HG03354 (cell line): Measurements from ENCODE around the gene KRTAP10-7.
"Not testable (repeated sequence)": the region's sequence is repeated elsewhere in the genome, so short reads cannot be mapped to it uniquely, and the experiment has no call there.

Source experiments
- ATAC-seq: cut with Tn5 transposase; IDR thresholded peaks from one replicate; pipeline ENCODE4 v1.9.1; 2021; ENCODE audit warnings: mild to moderate bottlenecking; ENCODE audit not compliant: unreplicated experiment, poor library complexity, severe bottlenecking

The KRTAP10-7 gene

DNA sequence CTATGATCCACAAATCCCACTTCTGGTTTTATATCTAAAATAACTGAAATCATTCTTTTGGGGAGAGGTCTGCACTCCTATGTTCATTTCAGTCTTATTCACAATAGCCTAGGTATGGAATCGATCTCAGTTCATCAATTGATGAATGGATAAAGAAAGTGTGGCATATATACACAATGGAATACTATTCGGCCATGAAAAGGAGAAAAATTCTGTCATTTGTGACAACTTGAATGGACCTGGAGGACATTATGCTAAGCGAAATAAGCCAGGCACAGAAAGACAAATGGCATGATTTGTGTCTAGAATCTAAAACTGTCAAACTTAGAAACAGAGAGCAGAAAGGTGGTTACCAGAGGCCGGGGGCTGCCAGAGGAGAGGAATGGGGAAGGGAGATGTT lies 6.1 kb downstream of the KRTAP10-7 start:
- no peak for ATAC-seq

DNA sequence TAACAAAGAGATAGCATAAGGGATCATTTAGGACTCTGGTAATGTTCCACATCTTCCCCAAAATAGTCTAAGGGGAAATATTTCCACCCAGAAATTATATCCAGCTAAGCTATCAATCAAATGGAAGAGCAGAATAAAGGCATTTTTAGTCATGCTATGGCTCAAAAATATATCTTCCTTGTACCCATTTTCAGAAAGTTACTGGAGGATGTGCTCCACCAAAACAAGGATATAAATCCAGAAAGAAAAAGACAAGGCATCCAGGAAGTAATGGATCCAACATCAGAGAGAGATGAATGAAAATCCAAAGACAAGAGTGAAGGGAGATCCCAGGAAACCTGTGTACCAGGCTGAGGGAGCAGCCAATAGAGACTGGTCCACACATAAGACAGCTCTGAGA lies 8.8 kb downstream of the KRTAP10-7 start:
- no peak for ATAC-seq

DNA sequence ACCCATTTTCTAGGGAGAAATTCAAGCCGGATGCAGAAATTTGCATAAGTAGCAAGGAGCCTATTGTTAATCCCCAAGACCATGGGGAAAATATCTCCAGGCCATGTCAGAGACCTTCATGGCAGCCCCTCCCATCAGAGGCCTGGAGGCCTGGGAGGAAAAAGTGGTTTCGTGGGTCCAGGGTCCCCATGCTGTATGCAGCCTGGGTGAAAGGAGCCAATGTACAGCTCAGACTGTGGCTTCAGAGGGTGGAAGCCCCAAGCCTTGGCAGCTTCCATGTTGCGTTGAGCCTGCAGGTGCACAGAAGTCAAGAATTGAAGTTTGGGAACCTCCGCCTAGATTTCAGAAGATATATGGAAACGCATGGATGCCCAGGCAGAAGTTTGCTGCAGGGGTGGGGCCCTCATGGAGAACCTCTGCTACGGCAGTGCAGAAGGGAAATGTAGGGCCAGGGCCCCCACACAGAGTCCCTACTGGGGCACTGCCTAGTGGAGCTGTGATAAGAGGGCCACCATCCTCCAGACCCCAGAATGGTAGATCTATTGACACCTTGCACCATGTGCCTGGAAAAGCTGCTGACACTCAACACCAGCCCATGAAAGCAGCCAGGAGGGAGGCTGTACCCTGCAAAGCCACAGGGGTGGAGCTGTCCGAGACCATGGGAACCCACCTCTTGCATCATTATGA lies 9.9 kb downstream of the KRTAP10-7 start:
- ATAC-seq = not testable (repeated sequence)

DNA sequence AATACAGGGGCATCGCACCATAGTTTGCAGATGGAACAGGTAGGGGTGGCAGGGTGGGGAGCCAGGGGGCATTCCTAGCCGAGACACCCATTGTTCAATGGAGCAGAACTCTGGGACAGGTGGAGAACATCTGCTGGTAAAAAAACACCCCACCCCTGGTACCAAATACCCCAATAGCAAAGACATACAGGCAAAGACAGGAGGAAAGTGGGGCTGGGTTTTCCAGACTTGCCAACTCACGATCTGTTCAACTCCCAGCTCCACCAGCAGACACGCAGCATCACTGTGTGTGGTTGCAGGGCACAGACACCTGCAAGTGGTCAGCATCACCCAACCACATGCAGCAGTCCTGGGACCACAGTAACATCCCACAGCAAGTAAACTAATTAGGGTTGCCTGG lies 11.2 kb downstream of the KRTAP10-7 start:
- no peak for ATAC-seq

DNA sequence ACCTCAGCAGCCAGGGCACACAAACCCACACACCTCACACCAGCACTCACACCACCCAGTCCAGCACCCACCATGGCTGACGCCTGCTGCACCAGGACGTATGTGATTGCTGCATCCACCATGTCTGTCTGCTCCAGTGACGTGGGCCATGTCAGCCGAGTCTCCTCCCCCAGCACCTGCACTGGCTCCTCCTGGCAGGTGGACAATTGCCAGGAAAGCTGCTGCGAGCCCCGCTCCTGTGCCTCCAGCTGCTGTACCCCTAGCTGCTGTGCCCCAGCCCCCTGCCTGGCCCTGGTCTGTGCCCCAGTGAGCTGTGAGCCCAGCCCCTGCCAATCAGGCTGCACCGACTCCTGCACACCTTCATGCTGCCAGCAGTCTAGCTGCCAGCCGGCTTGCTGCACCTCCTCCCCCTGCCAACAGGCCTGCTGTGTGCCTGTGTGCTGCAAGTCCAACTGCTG lies 11.7 kb downstream of the KRTAP10-7 start, which contains the start of gene KRTAP10-8:
Gene KRTAP10-8, plus strand, starts transcription at position 51 of the 458 bp plus-strand sequence. Its CDS starts 22 bp downstream, at position 73.
- ATAC-seq = no peak

DNA sequence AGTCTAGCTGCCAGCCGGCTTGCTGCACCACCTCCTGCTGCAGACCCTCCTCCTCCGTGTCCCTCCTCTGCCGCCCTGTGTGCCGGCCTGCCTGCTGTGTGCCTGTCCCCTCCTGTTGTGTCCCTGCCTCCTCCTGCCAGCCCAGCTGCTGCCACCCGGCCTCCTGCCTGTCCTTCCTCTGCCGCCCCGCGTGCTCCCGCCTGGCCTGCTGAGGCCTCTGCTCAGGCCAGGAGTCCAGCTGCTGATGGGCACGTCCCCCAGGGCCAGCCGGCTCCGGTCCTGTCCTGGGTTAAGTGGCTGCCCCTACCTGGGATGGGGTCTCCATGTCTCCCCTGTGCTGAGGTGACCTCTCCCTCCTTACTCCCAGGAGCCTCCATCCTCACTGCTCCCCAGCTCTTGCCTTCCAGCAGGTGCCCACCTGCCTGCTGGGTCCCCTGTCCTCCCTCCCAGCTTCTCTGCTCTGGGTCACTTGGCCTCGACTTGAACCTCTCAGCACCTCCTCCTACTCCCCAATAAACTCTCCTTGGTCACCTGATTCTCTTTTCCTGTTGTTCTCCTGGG lies 12.4 kb downstream of the KRTAP10-7 start:
- ATAC-seq = no peak

DNA sequence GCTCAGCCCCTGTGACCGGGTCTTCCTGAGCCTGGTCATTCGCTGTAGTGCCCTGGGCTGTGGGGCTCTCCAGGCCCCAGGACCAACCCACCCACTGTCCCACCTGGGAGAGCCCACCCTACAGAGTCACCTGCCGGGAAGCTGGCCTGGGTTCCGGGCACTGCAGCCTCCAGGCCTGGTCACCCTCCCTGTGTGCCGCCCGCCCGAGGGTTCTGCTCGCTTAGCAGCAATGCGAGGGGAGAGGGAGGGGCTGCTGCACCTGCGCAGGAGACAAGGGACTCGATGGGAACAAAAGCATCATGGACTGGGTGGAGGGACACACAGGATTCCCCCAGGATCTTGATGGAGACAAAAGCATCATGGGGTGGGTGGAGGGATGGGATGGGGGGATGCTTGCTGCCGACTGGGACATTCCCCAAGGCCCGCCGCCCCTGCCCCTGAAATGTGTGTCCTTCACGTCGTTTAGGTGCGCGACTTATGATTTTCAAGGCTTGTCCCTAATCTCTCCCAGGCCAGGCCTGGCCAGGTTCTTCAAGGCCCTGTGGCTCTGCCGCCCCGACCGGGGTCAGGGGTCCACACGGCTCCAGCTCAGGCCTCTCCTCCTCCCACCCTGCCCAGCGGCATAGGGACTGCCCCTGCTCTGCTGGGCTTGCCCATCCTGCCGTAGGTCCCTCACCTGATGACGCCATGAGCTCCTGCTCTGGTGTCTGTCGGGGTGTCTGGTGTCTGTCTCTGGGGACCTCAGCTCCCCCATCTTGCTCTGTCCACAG lies 13.2 kb downstream of the KRTAP10-7 start:
- no peak for ATAC-seq

DNA sequence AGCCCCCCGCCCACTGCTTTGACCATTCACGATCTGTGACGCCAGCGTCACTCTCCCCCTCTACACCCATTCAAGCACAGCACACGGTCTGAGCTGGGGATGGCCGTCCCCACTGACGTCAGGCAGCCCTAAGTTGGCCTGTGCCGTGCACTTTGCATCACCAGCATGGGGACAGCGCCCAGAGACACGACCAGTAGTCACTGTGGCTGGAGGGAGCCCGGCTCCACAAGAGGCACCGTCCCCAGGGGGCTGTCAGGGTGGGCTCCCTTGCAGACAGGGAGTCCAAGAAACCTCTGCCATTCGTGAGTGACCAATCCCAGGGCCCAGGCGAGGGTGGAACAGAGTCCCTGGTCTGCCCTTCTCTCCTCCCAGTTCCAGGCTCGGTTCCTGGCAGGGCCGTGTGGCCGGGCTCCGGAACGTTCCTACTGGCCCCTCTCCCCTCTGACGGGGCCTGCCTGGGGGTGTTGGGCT lies 13.8 kb downstream of the KRTAP10-7 start:
- ATAC-seq = no peak

DNA sequence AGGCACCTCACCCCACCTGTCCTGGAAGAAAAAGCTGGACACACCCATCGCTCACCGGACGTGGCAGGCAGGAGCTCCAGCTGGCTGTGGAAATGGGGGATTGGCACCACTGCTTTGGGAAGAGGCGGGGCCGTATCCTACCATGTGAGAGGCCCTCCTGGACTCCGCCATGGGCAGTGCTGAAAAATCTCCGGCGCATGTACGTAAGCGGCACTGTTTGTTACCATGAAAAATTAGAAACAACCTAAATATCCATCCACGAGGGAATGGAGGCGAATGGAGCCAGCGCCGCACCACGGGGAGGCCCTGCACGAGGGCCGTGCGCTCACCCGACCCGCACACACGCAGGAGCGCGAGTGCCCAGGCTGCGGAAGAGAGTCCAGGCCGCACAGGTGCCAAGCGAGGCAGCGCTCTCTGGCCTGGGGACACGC lies 14.6 kb downstream of the KRTAP10-7 start:
- ATAC-seq = no peak

DNA sequence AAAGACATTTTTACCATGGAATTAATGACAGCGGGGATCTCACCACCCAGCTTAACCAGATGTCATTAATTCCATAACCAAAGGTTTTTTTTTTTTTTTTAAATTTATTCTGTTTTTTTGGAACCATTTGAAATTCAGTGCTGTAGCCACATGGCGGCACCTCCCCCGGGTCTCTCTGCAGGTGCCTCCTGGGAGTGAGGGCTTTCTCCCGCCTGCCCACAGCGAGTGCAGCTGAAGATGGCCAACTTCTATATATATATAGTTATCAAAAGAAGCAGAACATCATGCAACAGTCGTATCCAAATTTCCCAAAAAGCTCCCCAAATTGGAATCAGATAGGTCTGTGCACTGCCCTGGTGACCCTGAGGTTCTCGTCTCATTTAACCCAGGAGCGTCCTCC lies 15.1 kb downstream of the KRTAP10-7 start:
- ATAC-seq = no peak

DNA sequence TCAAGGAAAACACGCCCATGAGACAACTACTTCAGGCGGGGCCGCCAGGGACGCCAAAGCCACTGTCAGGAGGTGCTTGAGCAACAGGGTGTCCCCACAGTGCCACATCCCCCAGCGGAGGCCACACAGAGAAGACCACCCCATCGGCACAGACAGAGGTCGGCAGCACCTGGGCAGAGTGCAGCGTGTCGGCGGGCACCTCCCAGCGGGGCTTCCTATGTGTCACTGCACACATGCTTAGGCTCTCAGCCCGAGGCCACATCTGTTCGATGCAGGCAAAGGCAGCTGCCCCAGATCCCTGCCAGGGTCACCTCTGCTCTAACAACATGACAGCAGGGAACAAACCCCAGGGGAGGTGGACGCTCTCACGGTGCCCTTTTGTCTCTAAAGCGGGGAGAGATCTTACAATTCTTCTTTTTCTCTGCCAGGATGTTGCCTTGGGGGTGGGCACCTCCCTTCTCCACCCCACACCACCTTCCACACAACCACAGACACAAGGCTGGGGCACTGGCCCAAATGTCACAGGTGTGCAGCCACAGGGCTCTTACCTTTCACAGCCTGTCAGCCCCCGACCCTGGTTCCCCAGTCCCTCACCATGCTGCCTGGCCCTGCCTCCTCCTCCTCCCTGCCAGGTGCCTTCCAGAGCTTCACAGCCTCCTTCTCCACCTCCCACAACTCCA lies 15.7 kb downstream of the KRTAP10-7 start:
- no peak for ATAC-seq

DNA sequence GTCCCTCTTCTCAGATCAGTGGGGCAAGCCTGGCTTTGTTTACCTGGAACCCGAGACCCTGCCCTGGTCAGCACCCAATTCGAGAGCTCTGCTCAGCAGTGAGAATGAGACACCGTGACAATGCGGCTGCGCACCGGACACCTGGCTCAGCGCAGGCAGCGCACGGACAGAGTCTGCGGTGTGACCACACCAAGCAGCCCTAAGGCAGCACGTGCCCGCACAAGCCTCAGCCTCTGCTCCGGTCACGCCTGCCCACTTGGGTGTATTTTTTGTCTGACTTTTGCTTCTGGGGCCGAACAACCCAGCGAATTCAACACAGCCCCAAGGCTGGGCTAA lies 16.2 kb downstream of the KRTAP10-7 start:
- ATAC-seq = no peak

DNA sequence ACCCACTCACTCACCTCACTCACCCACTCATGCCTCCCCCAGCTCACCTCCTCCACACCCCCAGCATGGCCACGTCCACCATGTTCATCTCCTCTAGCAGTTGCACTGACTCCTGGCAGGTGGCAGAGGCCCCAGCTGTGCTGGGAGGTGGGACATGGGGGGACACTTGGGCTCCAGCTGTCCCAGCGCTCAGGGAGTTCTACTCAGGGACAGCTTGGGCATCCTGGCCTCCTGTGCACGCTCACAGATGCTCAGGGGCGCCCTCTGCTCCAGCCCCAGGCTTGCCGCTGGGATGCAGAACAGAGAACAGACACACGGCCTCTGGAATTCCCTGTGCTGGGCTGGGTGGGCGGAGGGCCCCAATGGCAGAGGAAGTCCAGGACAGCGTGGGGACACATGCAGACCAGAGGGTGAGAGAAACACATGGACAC lies 16.7 kb downstream of the KRTAP10-7 start:
- no peak for ATAC-seq

DNA sequence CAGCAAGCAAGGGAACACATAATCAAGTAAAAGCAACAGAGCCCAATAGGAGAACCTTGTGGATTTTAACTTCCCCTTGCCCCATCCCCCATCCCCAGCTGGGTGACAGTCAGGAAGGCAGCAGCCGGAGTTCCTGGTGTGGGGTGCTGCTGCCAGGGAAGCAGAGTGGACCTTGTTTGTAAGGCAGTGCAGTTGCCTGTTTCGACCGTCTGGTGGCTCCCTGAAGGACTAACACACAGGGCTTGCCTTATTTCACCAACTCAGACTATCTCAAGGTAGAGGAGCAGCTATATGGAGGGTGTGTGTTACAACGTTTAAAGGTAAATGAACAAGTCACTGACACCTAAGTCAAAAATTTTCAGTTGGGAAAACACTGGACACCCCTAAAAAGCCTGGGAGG lies 18.1 kb downstream of the KRTAP10-7 start:
- ATAC-seq = no peak

DNA sequence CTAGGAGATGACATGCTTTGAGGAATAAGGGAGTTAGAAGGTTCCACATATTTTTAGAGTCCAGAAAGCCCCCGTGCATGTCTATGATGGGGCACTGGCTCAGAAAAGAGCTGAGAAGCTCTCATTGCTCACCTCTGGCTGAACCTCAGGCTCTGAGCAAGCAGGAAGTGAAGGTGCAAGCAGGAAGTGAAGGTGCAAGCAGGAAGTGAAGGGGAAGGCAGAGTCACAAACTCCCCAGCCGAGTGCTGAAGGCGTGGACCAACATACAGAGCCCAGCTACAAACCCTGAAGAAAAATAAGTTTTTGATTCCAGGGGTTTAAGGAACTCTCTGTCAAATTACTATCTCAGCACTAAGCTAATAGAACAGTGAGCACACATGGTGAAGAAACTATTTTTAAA lies 18.5 kb downstream of the KRTAP10-7 start:
- no peak for ATAC-seq

DNA sequence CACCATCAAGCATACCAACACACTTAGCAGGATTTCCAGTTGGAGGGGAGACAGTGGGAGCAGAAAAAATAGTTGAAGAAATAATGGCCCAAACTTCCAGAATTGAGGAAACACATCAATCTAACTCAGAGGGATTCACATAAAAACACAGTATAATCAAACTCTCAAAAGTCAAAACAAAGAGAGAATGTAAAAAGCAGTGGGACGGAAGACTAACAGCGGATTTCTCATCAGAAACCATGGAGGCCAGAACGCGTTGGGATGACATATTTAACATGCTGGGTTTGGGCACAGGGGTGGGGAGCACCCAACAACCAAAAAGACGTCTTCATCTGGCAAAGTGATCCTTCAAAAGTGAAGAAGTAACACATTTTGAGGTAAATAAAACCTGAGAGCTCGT lies 19.5 kb downstream of the KRTAP10-7 start:
- ATAC-seq = no peak

DNA sequence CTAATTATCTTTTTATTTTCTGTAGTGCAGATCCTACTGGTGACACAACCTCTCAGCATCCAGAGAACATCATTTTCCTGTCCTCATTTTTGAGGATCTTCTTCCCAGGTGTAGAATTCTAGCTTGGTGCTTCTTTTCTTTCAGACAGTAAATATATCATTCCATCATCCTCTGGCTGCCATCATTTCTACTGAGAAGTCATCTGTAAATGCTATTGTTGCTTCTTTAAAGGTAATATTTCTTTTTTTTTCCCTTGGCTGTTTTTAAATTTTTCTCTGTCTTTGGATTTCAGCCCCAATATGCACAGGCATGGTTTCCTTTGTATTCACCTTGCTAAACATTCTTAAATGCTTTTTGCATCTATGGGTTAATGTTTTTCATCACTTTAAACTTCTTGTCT lies 23.2 kb downstream of the KRTAP10-7 start:
- ATAC-seq = no peak

DNA sequence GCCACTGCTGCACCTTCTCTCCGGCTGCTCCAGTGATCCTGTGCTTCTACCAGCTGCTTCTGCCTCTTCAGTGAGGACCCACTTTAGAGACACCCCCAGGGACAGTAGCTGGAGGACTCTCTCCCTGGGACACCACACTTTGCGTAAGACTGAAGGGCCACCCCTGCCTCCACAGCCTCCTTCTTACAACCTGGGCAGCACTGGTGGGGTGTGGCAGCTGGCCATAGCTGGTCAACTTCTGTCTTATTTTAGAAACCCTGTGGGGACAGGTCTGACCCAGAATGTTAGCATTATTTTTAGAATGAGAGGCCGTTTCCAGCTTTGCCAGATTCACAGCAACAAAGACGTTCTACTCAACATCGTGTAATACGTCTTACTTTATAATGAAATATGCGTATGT lies 25.4 kb downstream of the KRTAP10-7 start:
- ATAC-seq = no peak

DNA sequence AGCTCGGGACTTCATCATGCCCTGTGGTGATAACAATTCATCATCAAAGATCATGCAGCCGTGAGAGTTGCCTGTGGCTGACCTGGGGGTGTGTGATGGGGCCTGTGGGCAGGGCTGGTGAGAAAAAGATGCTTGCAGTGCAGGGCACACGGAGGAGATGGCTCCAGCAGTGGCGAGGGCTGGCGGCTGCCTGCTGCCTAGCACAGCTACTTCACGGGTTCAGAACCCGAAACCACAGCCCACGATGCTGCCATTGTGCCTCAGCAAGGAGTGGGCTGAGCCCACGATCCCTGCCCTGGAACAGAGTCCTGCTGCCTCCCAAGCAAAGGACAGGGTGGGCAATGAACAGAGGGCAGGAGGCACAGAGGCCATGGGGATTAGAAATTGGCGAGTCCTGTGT lies 25.9 kb downstream of the KRTAP10-7 start:
- ATAC-seq = no peak

DNA sequence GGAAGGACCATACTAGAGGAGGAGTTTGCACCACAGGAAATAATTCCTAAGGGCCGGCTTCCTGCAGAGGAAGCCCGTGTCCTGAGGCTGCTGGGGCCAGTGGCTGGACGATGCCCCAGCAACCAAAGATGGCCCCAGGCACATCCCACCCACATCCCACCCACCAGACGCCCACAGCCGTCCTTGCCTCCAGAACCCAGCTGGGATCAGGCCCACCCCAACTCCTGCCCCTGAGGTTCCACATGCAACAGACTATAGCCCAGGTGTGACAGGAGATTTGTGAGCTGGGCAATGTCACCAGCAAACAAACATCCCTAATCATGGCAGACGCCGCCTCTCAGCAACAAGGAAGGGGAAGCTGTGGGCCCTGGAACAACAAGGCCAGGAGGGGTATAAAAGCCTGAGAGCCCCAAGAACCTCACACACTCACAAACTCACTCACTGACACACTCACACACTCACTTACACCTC lies 26.3 kb downstream of the KRTAP10-7 start, which contains the start of gene KRTAP10-9:
Gene KRTAP10-9, plus strand, starts transcription at position 421 of the 471 bp plus-strand sequence. CDS start 79 bp downstream, outside the sequence.
- ATAC-seq = no peak
